Memory B cell (primary cell): ENCODE data around the gene SYNGR1.

Experiments
- ATAC-seq: fragments of 150-1000 bp; cut with Tn5 transposase; 2 replicates; pipeline ENCODE4 v1.10.0; 2021; ENCODE audit warnings: low read depth, mild to moderate bottlenecking, moderate library complexity
- DNase-seq, 2 donors: peaks; one replicate each; pipeline ENCODE4 v3.0.0; 2022; ENCODE audit warnings: low spot score in 2 of 2
- H3K27ac Mint-ChIP-seq: one replicate; pipeline ENCODE4 v1.8.0; 2022; ENCODE audit warnings: mild to moderate bottlenecking, moderate library complexity, mixed read lengths
- H3K27me3 Mint-ChIP-seq: one replicate; pipeline ENCODE4 v1.8.0; 2022; ENCODE audit warnings: mixed read lengths
- H3K36me3 Mint-ChIP-seq: one replicate; pipeline ENCODE4 v1.8.0; 2022; ENCODE audit warnings: mild to moderate bottlenecking, mixed read lengths
- H3K4me1 Mint-ChIP-seq: one replicate; pipeline ENCODE4 v1.8.0; 2022; ENCODE audit warnings: mixed read lengths
- H3K4me3 Mint-ChIP-seq: one replicate; pipeline ENCODE4 v1.8.0; 2022; ENCODE audit warnings: mild to moderate bottlenecking, moderate library complexity, mixed read lengths
- H3K9me3 Mint-ChIP-seq: one replicate; pipeline ENCODE4 v1.8.0; 2022; ENCODE audit warnings: mixed read lengths

SYNGR1 gene

GRCh38 chr22:39423976-39424375 is 74.2 kb downstream of the SYNGR1 start:
- peaks cover 28% of the 10 kb centered on the region for H3K36me3 Mint-ChIP-seq
- H3K27me3 Mint-ChIP-seq, result no peaks in the 10 kb centered on the region
- DNase-seq, result no peak
- no peaks in the 10 kb centered on the region for H3K4me1 Mint-ChIP-seq
- no peak overlapping the region for H3K27ac Mint-ChIP-seq
- H3K9me3 Mint-ChIP-seq, result no peaks in the 10 kb centered on the region
- ATAC-seq, result no peak
- no peak overlapping the region for H3K4me3 Mint-ChIP-seq

- no peak for ATAC-seq
- H3K27ac Mint-ChIP-seq, result no peak overlapping the region
- H3K9me3 Mint-ChIP-seq, result no peaks in the 10 kb centered on the region
- DNase-seq, result no peak
- H3K36me3 Mint-ChIP-seq, result peaks cover 20% of the 10 kb centered on the region
- H3K4me1 Mint-ChIP-seq, result no peaks in the 10 kb centered on the region
- no peaks in the 10 kb centered on the region for H3K27me3 Mint-ChIP-seq
- H3K4me3 Mint-ChIP-seq, result no peak overlapping the region
These were observed 76.7 kb downstream of the SYNGR1 start for GRCh38 chr22:39426380-39427043.

GRCh38 chr22:39427751-39428596 is 78.2 kb downstream of the SYNGR1 start:
- Mint-ChIP-seq H3K9me3 (no peaks in the 10 kb centered on the region), H3K27me3 (no peaks in the 10 kb centered on the region), H3K4me1 (no peaks in the 10 kb centered on the region), H3K27ac (no peak overlapping the region), H3K36me3 (peaks cover 15% of the 10 kb centered on the region), H3K4me3 (no peak overlapping the region)
- DNase-seq (no peak), ATAC-seq (no peak)

- Mint-ChIP-seq H3K27me3 (no peaks in the 10 kb centered on the region), H3K36me3 (peaks cover 14% of the 10 kb centered on the region), H3K9me3 (no peaks in the 10 kb centered on the region), H3K4me1 (no peaks in the 10 kb centered on the region), H3K4me3 (no peak overlapping the region), H3K27ac (no peak overlapping the region)
- ATAC-seq (no peak), DNase-seq (no peak)
These were observed 78.8 kb downstream of the SYNGR1 start for GRCh38 chr22:39428597-39429071.

- H3K9me3 Mint-ChIP-seq, result no peaks in the 10 kb centered on the region
These were observed 79.4 kb downstream of the SYNGR1 start for GRCh38 chr22:39429186-39429585.

GRCh38 chr22:39429916-39430575 is 80.3 kb downstream of the SYNGR1 start:
- H3K9me3 Mint-ChIP-seq, result no peaks in the 10 kb centered on the region
- H3K36me3 Mint-ChIP-seq, result peaks cover 12% of the 10 kb centered on the region
- H3K27ac Mint-ChIP-seq, result no peak overlapping the region
- H3K4me3 Mint-ChIP-seq, result no peak overlapping the region
- H3K4me1 Mint-ChIP-seq, result no peaks in the 10 kb centered on the region
- ATAC-seq (no peak), DNase-seq (no peak)
- H3K27me3 Mint-ChIP-seq, result no peaks in the 10 kb centered on the region

More at GRCh38 chr22:39429186-39429585, 79.4 kb downstream of the SYNGR1 start:
- DNase-seq (no peak), ATAC-seq (no peak)
- Mint-ChIP-seq H3K4me3 (no peak overlapping the region), H3K27me3 (no peaks in the 10 kb centered on the region), H3K4me1 (no peaks in the 10 kb centered on the region), H3K27ac (no peak overlapping the region), H3K36me3 (peaks cover 12% of the 10 kb centered on the region)

GRCh38 chr22:39430576-39431150 is 80.9 kb downstream of the SYNGR1 start:
- Mint-ChIP-seq H3K9me3 (no peaks in the 10 kb centered on the region), H3K4me1 (no peaks in the 10 kb centered on the region), H3K4me3 (no peak overlapping the region), H3K27me3 (no peaks in the 10 kb centered on the region), H3K36me3 (peaks cover 12% of the 10 kb centered on the region), H3K27ac (no peak overlapping the region)
- no peak for ATAC-seq
- no peak for DNase-seq

- H3K27me3 Mint-ChIP-seq, result no peaks in the 10 kb centered on the region
- no peak overlapping the region for H3K4me3 Mint-ChIP-seq
- no peak overlapping the region for H3K27ac Mint-ChIP-seq
- no peaks in the 10 kb centered on the region for H3K9me3 Mint-ChIP-seq
- DNase-seq, result no peak
- no peaks in the 10 kb centered on the region for H3K4me1 Mint-ChIP-seq
- ATAC-seq, result no peak
- H3K36me3 Mint-ChIP-seq, result peaks cover 12% of the 10 kb centered on the region
These were observed 81.5 kb downstream of the SYNGR1 start for GRCh38 chr22:39431216-39431801.

GRCh38 chr22:39431821-39432251 is 82.0 kb downstream of the SYNGR1 start:
- ATAC-seq (no peak), DNase-seq (no peak)
- Mint-ChIP-seq H3K4me1 (no peaks in the 10 kb centered on the region), H3K27me3 (no peaks in the 10 kb centered on the region), H3K4me3 (no peak overlapping the region), H3K9me3 (no peaks in the 10 kb centered on the region), H3K36me3 (peaks cover 12% of the 10 kb centered on the region), H3K27ac (no peak overlapping the region)

GRCh38 chr22:39432361-39432811 is 82.6 kb downstream of the SYNGR1 start:
- H3K4me3 Mint-ChIP-seq, result no peak overlapping the region
- peaks cover 4% of the 10 kb centered on the region for H3K4me1 Mint-ChIP-seq
- no peak overlapping the region for H3K27ac Mint-ChIP-seq
- H3K27me3 Mint-ChIP-seq, result no peaks in the 10 kb centered on the region
- no peak for ATAC-seq
- H3K9me3 Mint-ChIP-seq, result no peaks in the 10 kb centered on the region
- peaks cover 9% of the 10 kb centered on the region for H3K36me3 Mint-ChIP-seq
- no peak for DNase-seq

- Mint-ChIP-seq H3K36me3 (peaks cover 9% of the 10 kb centered on the region), H3K4me1 (peaks cover 9% of the 10 kb centered on the region), H3K27me3 (no peaks in the 10 kb centered on the region), H3K9me3 (no peaks in the 10 kb centered on the region), H3K27ac (no peak overlapping the region), H3K4me3 (no peak overlapping the region)
- no peak for ATAC-seq
- no peak for DNase-seq
These were observed 83.9 kb downstream of the SYNGR1 start for GRCh38 chr22:39433476-39434242.

- peaks cover 6% of the 10 kb centered on the region for H3K36me3 Mint-ChIP-seq
- no peak overlapping the region for H3K27ac Mint-ChIP-seq
- no peak overlapping the region for H3K4me3 Mint-ChIP-seq
- H3K27me3 Mint-ChIP-seq, result no peaks in the 10 kb centered on the region
- peaks cover 14% of the 10 kb centered on the region for H3K4me1 Mint-ChIP-seq
- ATAC-seq, result no peak
- H3K9me3 Mint-ChIP-seq, result no peaks in the 10 kb centered on the region
- no peak for DNase-seq
These were observed 84.5 kb downstream of the SYNGR1 start for GRCh38 chr22:39434243-39434653.

- Mint-ChIP-seq H3K4me3 (no peak overlapping the region), H3K27me3 (no peaks in the 10 kb centered on the region), H3K36me3 (peaks cover 6% of the 10 kb centered on the region), H3K9me3 (no peaks in the 10 kb centered on the region), H3K4me1 (peaks cover 17% of the 10 kb centered on the region), H3K27ac (no peak overlapping the region)
- DNase-seq (no peak), ATAC-seq (no peak)
These were observed 84.9 kb downstream of the SYNGR1 start for GRCh38 chr22:39434721-39435120.
